GM12864 (cell line): ENCODE results near the gene SMPD2.

Experiments used
- DNase-seq: peaks from one replicate; pipeline ENCODE4 v3.0.0-alpha.2; 2011; ENCODE audit warnings: low read depth
- H3K4me3 ChIP-seq: 2 replicates; pipeline ENCODE4 v1.5.1; 2011; ENCODE audit warnings: mild to moderate bottlenecking, low read depth, low read length, control low read depth
- CTCF ChIP-seq: IDR thresholded peaks from 2 replicates; pipeline ENCODE4 v1.5.1; 2011; ENCODE audit warnings: low read depth, mild to moderate bottlenecking, moderate library complexity, low read length, control low read depth, inconsistent platforms; ENCODE audit errors: missing control alignments

The SMPD2 gene

DNA sequence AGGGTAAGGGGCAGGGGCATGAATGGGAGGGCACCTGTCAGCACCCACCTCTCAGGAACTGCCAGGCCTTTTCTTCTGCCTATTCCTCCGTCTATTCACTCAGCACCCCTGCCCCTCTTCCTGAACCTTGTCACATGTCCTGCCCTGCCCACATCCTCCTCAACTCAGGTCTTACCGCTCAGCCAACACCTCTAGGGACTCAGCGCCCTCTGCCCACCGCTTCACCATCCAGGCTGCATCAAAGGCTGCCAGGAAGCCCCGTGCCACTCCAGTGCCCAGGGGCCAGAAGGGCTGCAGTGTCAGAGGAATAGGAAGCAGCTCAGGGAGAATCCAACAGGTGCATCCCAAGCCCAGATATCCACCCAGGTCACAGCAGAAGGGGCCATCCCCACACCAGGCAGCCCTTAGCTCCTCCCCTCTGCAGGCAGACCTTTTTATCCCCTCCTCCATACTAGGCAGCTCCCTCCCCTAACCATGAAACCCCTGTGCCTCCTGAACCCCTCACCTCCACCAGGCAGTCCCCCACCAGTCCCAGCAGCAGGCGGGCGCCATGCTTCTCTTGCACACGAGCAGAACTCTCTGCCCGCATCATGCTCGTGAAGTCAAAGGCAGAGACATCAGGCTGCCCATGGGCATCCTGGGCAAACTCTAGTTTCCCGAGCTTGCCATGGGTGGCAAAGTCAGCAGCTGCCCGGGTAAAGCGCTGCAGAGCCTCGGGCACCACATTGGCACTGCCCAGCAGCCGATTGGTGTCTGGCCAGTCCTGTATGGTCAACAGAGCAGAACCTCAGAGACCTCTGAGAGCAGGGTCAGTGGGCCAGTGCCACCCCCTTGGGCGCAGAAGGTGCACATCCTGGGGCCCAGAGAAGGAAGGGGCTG lies 9.5 kb downstream of the SMPD2 start:
- no peak overlapping the region for H3K4me3 ChIP-seq
- TF ChIP-seq CTCF, result no peak
- DNase-seq, result no peak

- H3K4me3 ChIP-seq, result no peak overlapping the region
- no peak for TF ChIP-seq CTCF
- DNase-seq, result no peak
Observed at GRCh38 chr6:109450801-109451200, 10.3 kb downstream of the SMPD2 start.

DNA sequence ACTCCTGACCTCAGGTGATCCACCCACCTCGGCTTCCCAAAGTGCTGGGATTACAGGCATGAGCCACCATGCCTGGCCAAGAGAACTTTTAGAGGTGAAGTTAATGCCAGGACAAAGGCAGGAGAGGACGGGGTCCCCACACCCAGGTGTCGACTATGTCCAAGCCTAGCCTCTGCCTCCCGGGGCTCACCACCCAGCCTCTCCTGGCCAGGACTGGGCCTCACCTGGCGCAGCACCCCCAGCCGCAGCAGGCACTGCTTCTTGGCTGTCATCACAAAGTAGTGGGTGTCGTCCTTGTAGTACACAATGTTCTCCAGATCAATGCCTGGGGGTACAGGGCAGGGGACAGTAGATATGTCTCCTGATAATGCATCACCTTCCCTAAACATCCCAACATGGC lies 10.9 kb downstream of the SMPD2 start:
- DNase-seq, result no peak
- no peak overlapping the region for H3K4me3 ChIP-seq
- TF ChIP-seq CTCF, result no peak

- TF ChIP-seq CTCF, result no peak
- no peak overlapping the region for H3K4me3 ChIP-seq
- DNase-seq, result no peak
Observed at GRCh38 chr6:109452181-109452580, 11.7 kb downstream of the SMPD2 start.

DNA sequence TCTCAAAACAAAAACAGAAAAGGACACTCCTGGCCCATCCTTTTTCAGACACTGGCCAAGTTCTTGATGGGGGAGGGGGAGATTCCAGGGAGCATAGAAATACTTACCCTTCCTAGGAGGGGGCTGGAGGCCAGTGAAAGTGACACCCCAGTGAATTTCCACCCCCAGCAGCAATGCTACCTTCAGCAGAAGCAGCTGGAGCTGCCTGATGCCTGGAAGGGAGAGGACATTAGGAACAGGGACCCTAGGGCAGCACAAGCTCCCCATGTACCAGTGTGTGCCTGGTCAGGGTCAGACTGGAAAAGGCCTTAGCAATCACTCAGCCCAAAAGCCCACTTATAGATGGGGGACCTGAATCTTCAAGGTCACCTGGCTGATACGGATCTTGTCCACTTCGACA lies 12.6 kb downstream of the SMPD2 start:
- no peak overlapping the region for H3K4me3 ChIP-seq
- no peak for TF ChIP-seq CTCF
- DNase-seq, result no peak

DNA sequence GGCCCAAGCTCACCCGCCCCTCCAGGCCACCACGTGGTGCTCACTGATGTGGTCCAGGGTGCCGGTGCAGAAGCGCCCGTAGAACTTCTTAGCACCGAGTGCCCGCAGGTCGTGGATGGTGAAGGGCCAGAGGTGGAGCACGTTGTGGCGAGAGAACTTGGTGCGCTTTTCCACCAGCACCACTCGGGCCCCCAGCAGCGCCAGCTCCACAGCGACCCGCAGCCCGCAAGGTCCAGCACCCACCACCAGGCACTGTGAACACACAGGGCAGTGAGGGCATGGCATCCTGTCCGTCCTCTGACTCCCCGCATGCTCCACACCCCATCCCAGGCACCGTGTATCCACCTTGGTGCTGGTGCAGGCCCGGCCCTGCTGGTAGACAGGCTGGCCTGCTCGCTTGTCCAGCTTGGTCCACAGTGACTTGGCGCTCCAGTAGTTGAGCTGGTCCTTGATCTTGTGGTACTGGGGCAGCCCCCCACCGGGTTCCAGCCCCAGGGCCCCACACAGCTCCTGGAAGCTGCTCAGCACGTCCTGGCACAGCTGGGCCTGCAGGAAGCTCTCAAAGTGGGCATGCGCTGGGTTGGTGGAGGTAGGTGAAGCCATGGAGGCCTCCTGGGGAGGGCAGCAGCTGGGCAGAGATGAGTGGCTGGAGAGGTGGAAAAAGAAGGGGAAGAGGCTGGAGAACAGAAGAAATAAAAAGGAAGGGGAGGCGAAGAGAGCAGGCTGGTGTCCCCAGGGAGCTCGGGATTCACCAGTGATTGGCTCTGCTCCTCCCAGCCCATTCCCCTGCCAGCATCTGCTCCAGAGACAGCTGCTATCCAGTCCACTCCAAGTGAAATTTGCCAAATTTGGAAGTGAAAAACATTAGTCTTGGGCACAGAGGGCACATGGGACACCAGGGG lies 13.3 kb downstream of the SMPD2 start:
- peak overlapping the region; percentile 86 for H3K4me3 ChIP-seq
- no peak for DNase-seq
- TF ChIP-seq CTCF, result no peak
